HG02938 (cell line): ENCODE measurements around the gene CLK3.
"Not testable (repeated sequence)": the region's sequence is repeated elsewhere in the genome, so short reads cannot be mapped to it uniquely, and the experiment has no call there.

Experiments
- ATAC-seq: cut with Tn5 transposase; IDR thresholded peaks from one replicate; pipeline ENCODE4 v1.9.1; 2021; ENCODE audit warnings: mild to moderate bottlenecking, moderate library complexity; ENCODE audit not compliant: unreplicated experiment

The CLK3 gene

GRCh38 chr15:74641151-74641550 is 25.5 kb downstream of the CLK3 start:
- ATAC-seq = no peak

GRCh38 chr15:74642348-74642733 is 26.7 kb downstream of the CLK3 start:
- no peak for ATAC-seq

GRCh38 chr15:74642734-74643664 is 27.4 kb downstream of the CLK3 start:
- ATAC-seq = no peak

GRCh38 chr15:74643665-74644204 is 28.1 kb downstream of the CLK3 start:
- no peak for ATAC-seq

- no peak for ATAC-seq
Observed at GRCh38 chr15:74646480-74646879, 30.8 kb downstream of the CLK3 start.

GRCh38 chr15:74648051-74648842 is 32.6 kb downstream of the CLK3 start:
- ATAC-seq = no peak

GRCh38 chr15:74651242-74651741 is 35.7 kb downstream of the CLK3 start:
- no peak for ATAC-seq

GRCh38 chr15:74653426-74654102 is 37.9 kb downstream of the CLK3 start:
- ATAC-seq = no peak

- ATAC-seq = no peak
Observed at GRCh38 chr15:74655424-74655823, 39.8 kb downstream of the CLK3 start.

GRCh38 chr15:74656935-74657535 is 41.4 kb downstream of the CLK3 start:
- ATAC-seq = no peak

- no peak for ATAC-seq
Observed at GRCh38 chr15:74657846-74658245, 42.2 kb downstream of the CLK3 start.

GRCh38 chr15:74661280-74661679 is 45.6 kb downstream of the CLK3 start:
- not testable (repeated sequence) for ATAC-seq

GRCh38 chr15:74662064-74662860 is 46.6 kb downstream of the CLK3 start:
- no peak for ATAC-seq

- ATAC-seq = no peak
Observed at GRCh38 chr15:74663303-74664027, 47.8 kb downstream of the CLK3 start.

- ATAC-seq = no peak
Observed at GRCh38 chr15:74664028-74664616, 48.5 kb downstream of the CLK3 start.

GRCh38 chr15:74664670-74665069 is 49.0 kb downstream of the CLK3 start:
- no peak for ATAC-seq

- no peak for ATAC-seq
Observed at GRCh38 chr15:74667975-74668374, 52.3 kb downstream of the CLK3 start.

GRCh38 chr15:74669627-74670026 is 54.0 kb downstream of the CLK3 start:
- no peak for ATAC-seq

GRCh38 chr15:74674161-74674560 is 58.5 kb downstream of the CLK3 start:
- ATAC-seq = no peak
